Heart left ventricle (tissue), 16 donors: ENCODE data around the gene MIEN1. TPM values are rescaled to one million over a fixed set of nuclear protein-coding genes. Genes with fewer than 3 reads are reported as not detected.

Source experiments
- ATAC-seq, 4 donors: fragments of 200-7000 bp; cut with Tn5 transposase; one replicate each; pipeline ENCODE4 v1.9.1; 2020 to 2022; ENCODE audit warnings: moderate library complexity in 4 of 4, mild to moderate bottlenecking in 3 of 4, moderate number of reproducible peaks in 1 of 4
- DNase-seq, 5 donors: peaks; one replicate each; pipeline ENCODE4 v3.0.0-alpha.2; 2020
- H3K27ac ChIP-seq, 12 donors: fragments of 200-600 bp; sonication (generic) in 4 of 12; one replicate each; pipeline versions ENCODE4 v1.5.0 to v1.8.0; 2016 to 2022; ENCODE audit warnings: mild to moderate bottlenecking in 2 of 12
- H3K27me3 ChIP-seq, 9 donors: fragments of 200-600 bp; sonication (generic) in 2 of 9; one replicate each; pipeline versions ENCODE4 v1.5.1 to v1.8.0; 2016 to 2022; ENCODE audit warnings: mild to moderate bottlenecking in 3 of 9
- H3K36me3 ChIP-seq, 9 donors: fragments of 200-600 bp; sonication (generic) in 2 of 9; one replicate each; pipeline versions ENCODE4 v1.5.0 to v1.8.0; 2018 to 2022; ENCODE audit warnings: mild to moderate bottlenecking in 2 of 9
- H3K4me1 ChIP-seq, 12 donors: fragments of 200-600 bp; sonication (generic) in 4 of 12; one replicate each; pipeline versions ENCODE4 v1.5.0 to v1.8.0; 2016 to 2022; ENCODE audit warnings: mild to moderate bottlenecking in 3 of 12
- H3K4me3 ChIP-seq, 12 donors: fragments of 200-600 bp; sonication (generic) in 4 of 12; one replicate each; pipeline versions ENCODE4 v1.5.0 to v1.8.0; 2017 to 2022; ENCODE audit warnings: mild to moderate bottlenecking in 9 of 12, moderate library complexity in 4 of 12
- H3K9me3 ChIP-seq, 12 donors: fragments of 200-600 bp; sonication (generic) in 4 of 12; one replicate each; pipeline versions ENCODE4 v1.5.0 to v1.8.0; 2016 to 2022; ENCODE audit warnings: mild to moderate bottlenecking in 1 of 12
- CTCF ChIP-seq, 12 donors: fragments of 200-600 bp; sonication (generic) in 4 of 12; IDR thresholded peaks; one replicate each; pipeline versions ENCODE4 v1.5.0 to v1.8.0; 2018 to 2022; ENCODE audit warnings: antibody characterized with exemption in 12 of 12, mild to moderate bottlenecking in 5 of 12
- POLR2A ChIP-seq, 2 donors: fragments of 450-650 bp; IDR thresholded peaks; one replicate each; pipeline ENCODE4 v1.6.1; 2017; ENCODE audit warnings: antibody characterized with exemption in 2 of 2, mild to moderate bottlenecking in 2 of 2, moderate library complexity in 2 of 2
- WGBS, 4 donors: extraction: QIAGEN DNeasy Blood & Tissue Kit in 2 of 4; methylation state at CpG; one replicate each; pipeline versions ENCODE4 v1.1.5 to v1.1.7; 2013 to 2018; 5-methylcytosine and 5-hydroxymethylcytosine counted together
- intact Hi-C, 10 donors: fragments of 100-400 bp; cut with DNase I; formaldehyde crosslinking; loops; one replicate each; pipeline versions ENCODE4 v1.11.1 to v1.14.2; 2022
- polyA plus RNA-seq, 2 donors: library from polyadenylated mRNA; stranded (reverse); fragments of 200-250 nt; gene quantifications; one replicate each; pipeline ENCODE4 v1.2.3, GENCODE V29; 2013
- total RNA-seq, 9 donors: library from RNA; depleted of rRNA in 2 of 9; stranded (reverse); fragments of >200 nt in 2 of 9; fragmentation: NEBNext Ultra II Directional in 3 of 9; extraction: Animal tissue kit (Norgen Biotek cat#: 25700) in 3 of 9; gene quantifications; one replicate each; pipeline versions ENCODE4 v1.1.0 to v1.2.4, GENCODE V29; 2016 to 2023
- donor health status: ischemic (EF 13 %, LVEDD 7.1; RV severe dilation, severe dysfunction).
- donor health status: healthy with polysubstance abuse.
- donor health status: DM: no; HTN: yes; CAD: no.
- donor health status: DM: no; HTN: no; CAD: no.
- donor health status: ischemic (EF 25% LVEDD 6.9; RV normal size, moderate dysfunction).
- donor health status: ischemic (EF 25% LVEDD 5.7; RV mildly dilated, moderate dysfunction).
- donor health status: healthy.
- donor health status: DM: yes; HTN: yes; CAD: no.
- donor health status: ischemic (EF 35%, LVEDD 5.7; RV mildly dilated, moderate dysfunction).
- donor health status: nonischemic (EF 11% LVEDD 7.7; RV severe dilation, severe dysfunction).
- donor health status: DM: yes; HTN: yes; CAD: no.
- donor health status: PGD.
- donor health status: ischemic (EF 29% LVEDD 5.4; RV normal size, mild dysfunction).
- donor health status: nonischemic (EF 23%, LVEDD 6.1; RV moderate dilation, normal function).

The MIEN1 gene
- total and polyA plus RNA-seq, 11 donors = 34.3 to 159 (median 55.1) TPM

GRCh38 chr17:39738983-39739884 is 8.9 kb upstream of the MIEN1 start:
- H3K27ac ChIP-seq = no peak overlapping the region
- peaks cover 0 to 44% (median 15%) of the 10 kb centered on the region in 12 donors for H3K4me1 ChIP-seq
- H3K27me3 ChIP-seq = peaks cover 15 to 67% (median 26%) of the 10 kb centered on the region in 9 donors
- intact Hi-C loops = no loop called here
- DNase-seq (no peak), ATAC-seq (no peak)
- no peaks in the 10 kb centered on the region for H3K36me3 ChIP-seq
- whole genome bisulfite sequencing, 4 donors = 29 to 35% (median 31%) methylated on average over 26 to 32 of the region's 32 CpGs
- no peaks in the 10 kb centered on the region for H3K9me3 ChIP-seq
- H3K4me3 ChIP-seq = peak overlapping the region in 7 of 12 donors; percentile 1 to 51 (median 30)
- TF ChIP-seq CTCF (IDR thresholded peaks at IDR 0.05) (no peak), POLR2A (IDR thresholded peaks at IDR 0.05) (no peak)

GRCh38 chr17:39738568-39738901 is 8.2 kb upstream of the MIEN1 start:
- Histone ChIP-seq H3K9me3 (no peaks in the 10 kb centered on the region), H3K36me3 (no peaks in the 10 kb centered on the region), H3K4me3 (peak overlapping the region in 11 of 12 donors; percentile 12 to 51 (median 30)), H3K27ac (no peak overlapping the region), H3K4me1 (peaks cover 0 to 44% (median 15%) of the 10 kb centered on the region in 12 donors), H3K27me3 (peaks cover 15 to 65% (median 26%) of the 10 kb centered on the region in 9 donors)
- no peak for TF ChIP-seq POLR2A (IDR thresholded peaks at IDR 0.05)
- no peak for TF ChIP-seq CTCF (IDR thresholded peaks at IDR 0.05)
- DNase-seq (no peak), ATAC-seq (no peak)
- 4 to 17% (median 9%) methylated on average over 8 to 13 of the region's 13 CpGs for WGBS, 4 donors
- intact Hi-C loops = no loop called here

GRCh38 chr17:39737760-39738567 is 7.6 kb upstream of the MIEN1 start, which contains the start of gene GRB7:
TSS of gene GRB7 (plus strand) at chr17:39737938. CDS start at chr17:39742302, 4,364 bp downstream.
- ATAC-seq (peak in 2 of 4 donors; percentile 36 to 45), DNase-seq (no peak)
- intact Hi-C loops = no loop called here
- H3K27me3 ChIP-seq = peaks cover 15 to 63% (median 26%) of the 10 kb centered on the region in 9 donors
- WGBS, 4 donors = 11 to 22% (median 15%) methylated on average over 19 to 34 of the region's 34 CpGs
- peak within 1 kb of the TSS in 1 of 12 donors; percentile 17 for H3K27ac ChIP-seq
- peak within 1 kb of the TSS in 11 of 12 donors; percentile 12 to 51 (median 30) for H3K4me3 ChIP-seq
- TF ChIP-seq POLR2A (IDR thresholded peaks at IDR 0.05) = no peak
- TF ChIP-seq CTCF (IDR thresholded peaks at IDR 0.05) = no peak
- no peaks in the 10 kb centered on the region for H3K9me3 ChIP-seq
- H3K4me1 ChIP-seq = peaks cover 0 to 44% (median 15%) of the 10 kb centered on the region in 12 donors
- H3K36me3 ChIP-seq = no peaks in the 10 kb centered on the region
